Glomerular visceral epithelial cell (primary cell): ENCODE measurements around the gene IRX5.
A peak's percentile ranks its signal among the peaks of the same experiment; 100 is the strongest.

Experiments used
- DNase-seq: peaks from one replicate; pipeline ENCODE4 v3.0.0-alpha.2; 2016; ENCODE audit errors: extremely low spot score

The IRX5 gene

GRCh38 chr16:54952195-54952594, 21.5 kb downstream of the IRX5 start:
- no peak for DNase-seq

GRCh38 chr16:54953461-54953860, 22.8 kb downstream of the IRX5 start:
- no peak for DNase-seq

GRCh38 chr16:54954220-54954619, 23.6 kb downstream of the IRX5 start:
- no peak for DNase-seq

GRCh38 chr16:54955757-54956156, 25.1 kb downstream of the IRX5 start:
- DNase-seq = no peak

- peak; percentile 18 for DNase-seq
These were observed 26.9 kb downstream of the IRX5 start for GRCh38 chr16:54957403-54958166.

- no peak for DNase-seq
These were observed 31.4 kb downstream of the IRX5 start for GRCh38 chr16:54962045-54962444.

GRCh38 chr16:54964239-54964638, 33.6 kb downstream of the IRX5 start:
- DNase-seq = no peak

GRCh38 chr16:54965464-54965863, 34.8 kb downstream of the IRX5 start:
- DNase-seq = no peak

GRCh38 chr16:54968011-54968410, 37.3 kb downstream of the IRX5 start:
- DNase-seq = no peak

- DNase-seq = no peak
These were observed 38.1 kb downstream of the IRX5 start for GRCh38 chr16:54968784-54969183.

- DNase-seq = no peak
These were observed 39.4 kb downstream of the IRX5 start for GRCh38 chr16:54970016-54970415.

GRCh38 chr16:54974367-54974766, 43.7 kb downstream of the IRX5 start:
- DNase-seq = no peak

GRCh38 chr16:54976651-54977200, 46.1 kb downstream of the IRX5 start:
- no peak for DNase-seq

GRCh38 chr16:54977211-54977610, 46.5 kb downstream of the IRX5 start:
- no peak for DNase-seq

GRCh38 chr16:54980821-54981220, 50.2 kb downstream of the IRX5 start:
- DNase-seq = no peak
